Measurements from ENCODE around the gene OTUB2. TPM values are rescaled to one million over a fixed set of nuclear protein-coding genes. Genes with fewer than 3 reads are reported as not detected.

Gene OTUB2
- total RNA-seq, 1 donor from 2014 or later, result 6.8 TPM

DNA sequence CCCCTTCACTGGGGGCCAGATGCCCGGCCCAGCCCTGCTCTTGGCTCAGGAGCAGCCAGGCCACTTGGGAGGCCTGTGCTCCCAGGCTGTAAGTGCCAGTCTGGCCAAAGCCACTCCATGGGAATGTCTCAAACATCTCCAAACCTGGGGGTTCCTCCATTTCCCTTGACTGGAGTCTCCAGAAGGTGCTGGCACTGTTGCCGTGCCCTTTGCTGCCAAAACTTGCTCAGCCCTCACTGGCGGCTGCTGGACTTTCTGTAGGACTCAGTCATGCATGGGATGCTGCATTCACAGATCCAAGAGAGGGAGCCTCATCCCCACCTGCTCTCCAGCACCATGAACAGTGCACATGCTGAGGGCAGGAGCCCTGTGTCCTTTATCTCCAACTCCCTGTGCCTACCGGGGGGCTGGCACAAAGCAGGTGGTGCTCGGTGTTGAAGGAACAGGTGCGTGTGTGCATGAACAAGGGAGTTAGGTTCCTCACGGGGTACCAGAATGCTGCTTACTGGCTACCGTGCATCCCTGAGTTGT, 9.6 kb upstream of the OTUB2 start:
- H3K27ac ChIP-seq, result no peak overlapping the region
- peaks cover 29% of the 10 kb centered on the region for H3K4me1 Mint-ChIP-seq
- H3K36me3 Mint-ChIP-seq, result no peaks in the 10 kb centered on the region
- no peak overlapping the region for H3K4me3 Mint-ChIP-seq
- no peaks in the 10 kb centered on the region for H3K36me3 ChIP-seq
- peaks cover 26% of the 10 kb centered on the region for H3K4me1 ChIP-seq
- no peak overlapping the region for H3K27ac Mint-ChIP-seq
- H3K9me3 Mint-ChIP-seq, result no peaks in the 10 kb centered on the region
- no peaks in the 10 kb centered on the region for H3K27me3 ChIP-seq
- H2AFZ ChIP-seq (replicated peaks), result no peak overlapping the region
- no peak overlapping the region for H3K4me3 ChIP-seq
- no peaks in the 10 kb centered on the region for H4K20me1 ChIP-seq (ENCODE audit: low read depth)
- no peak for DNase-seq (ENCODE audit: low spot score)
- H3K79me2 ChIP-seq (ENCODE audit: low read depth), result no peaks in the 10 kb centered on the region
- no peak overlapping the region for H3K4me2 ChIP-seq
- peaks cover 12% of the 10 kb centered on the region for H3K27me3 Mint-ChIP-seq (ENCODE audit: insufficient read depth, low read depth)
- H3K9ac ChIP-seq, result no peak overlapping the region
- H3F3A ChIP-seq (ENCODE audit: low read depth), result peaks cover 10% of the 10 kb centered on the region
- H3K9me3 ChIP-seq (ENCODE audit: low read depth), result no peaks in the 10 kb centered on the region
- TF ChIP-seq EZH2phosphoT487 (IDR thresholded peaks at IDR 0.05) (no peak), EZH2 (IDR thresholded peaks at IDR 0.05) (no peak)
- TF ChIP-seq, protein P1, sequence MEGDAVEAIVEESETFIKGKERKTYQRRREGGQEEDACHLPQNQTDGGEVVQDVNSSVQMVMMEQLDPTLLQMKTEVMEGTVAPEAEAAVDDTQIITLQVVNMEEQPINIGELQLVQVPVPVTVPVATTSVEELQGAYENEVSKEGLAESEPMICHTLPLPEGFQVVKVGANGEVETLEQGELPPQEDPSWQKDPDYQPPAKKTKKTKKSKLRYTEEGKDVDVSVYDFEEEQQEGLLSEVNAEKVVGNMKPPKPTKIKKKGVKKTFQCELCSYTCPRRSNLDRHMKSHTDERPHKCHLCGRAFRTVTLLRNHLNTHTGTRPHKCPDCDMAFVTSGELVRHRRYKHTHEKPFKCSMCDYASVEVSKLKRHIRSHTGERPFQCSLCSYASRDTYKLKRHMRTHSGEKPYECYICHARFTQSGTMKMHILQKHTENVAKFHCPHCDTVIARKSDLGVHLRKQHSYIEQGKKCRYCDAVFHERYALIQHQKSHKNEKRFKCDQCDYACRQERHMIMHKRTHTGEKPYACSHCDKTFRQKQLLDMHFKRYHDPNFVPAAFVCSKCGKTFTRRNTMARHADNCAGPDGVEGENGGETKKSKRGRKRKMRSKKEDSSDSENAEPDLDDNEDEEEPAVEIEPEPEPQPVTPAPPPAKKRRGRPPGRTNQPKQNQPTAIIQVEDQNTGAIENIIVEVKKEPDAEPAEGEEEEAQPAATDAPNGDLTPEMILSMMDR (IDR thresholded peaks at IDR 0.05), result no peak

DNA sequence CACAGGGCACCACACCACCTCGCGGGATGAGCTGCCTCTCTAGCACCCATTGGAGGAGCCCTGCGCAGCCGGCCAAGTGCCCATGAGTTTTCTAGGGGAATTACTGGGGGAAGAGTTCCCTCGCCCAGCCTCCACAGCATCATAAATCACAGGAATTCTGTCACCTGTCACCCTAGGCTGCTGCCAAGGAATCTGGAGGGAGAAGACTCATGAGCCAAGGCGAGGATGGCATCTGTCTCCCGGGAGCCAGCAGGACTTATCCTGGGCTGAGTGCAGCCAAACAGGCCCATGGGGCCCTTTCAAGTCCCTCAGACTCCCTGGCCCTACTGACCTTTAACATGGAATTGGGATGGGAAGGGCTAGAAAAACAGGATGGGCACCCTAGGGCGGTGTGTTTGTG, 7.8 kb upstream of the OTUB2 start:
- Histone ChIP-seq H2AFZ (replicated peaks) (no peak overlapping the region), H3K9ac (no peak overlapping the region), H3K27me3 (no peaks in the 10 kb centered on the region), H3K79me2 (ENCODE audit: low read depth) (no peaks in the 10 kb centered on the region), H3K9me3 (ENCODE audit: low read depth) (no peaks in the 10 kb centered on the region), H4K20me1 (ENCODE audit: low read depth) (no peaks in the 10 kb centered on the region), H3K4me3 (no peak overlapping the region), H3K27ac (no peak overlapping the region), H3F3A (ENCODE audit: low read depth) (peaks cover 27% of the 10 kb centered on the region), H3K4me1 (peaks cover 44% of the 10 kb centered on the region), H3K4me2 (no peak overlapping the region), H3K36me3 (no peaks in the 10 kb centered on the region)
- DNase-seq (ENCODE audit: low spot score), result no peak
- Mint-ChIP-seq H3K9me3 (no peaks in the 10 kb centered on the region), H3K4me1 (peaks cover 39% of the 10 kb centered on the region), H3K27ac (peak overlapping the region; percentile 32), H3K36me3 (no peaks in the 10 kb centered on the region), H3K4me3 (no peak overlapping the region), H3K27me3 (ENCODE audit: insufficient read depth, low read depth) (peaks cover 12% of the 10 kb centered on the region)
- TF ChIP-seq EZH2phosphoT487 (IDR thresholded peaks at IDR 0.05) (no peak), EZH2 (IDR thresholded peaks at IDR 0.05) (no peak)
- TF ChIP-seq, protein P1 (IDR thresholded peaks at IDR 0.05), result no peak

DNA sequence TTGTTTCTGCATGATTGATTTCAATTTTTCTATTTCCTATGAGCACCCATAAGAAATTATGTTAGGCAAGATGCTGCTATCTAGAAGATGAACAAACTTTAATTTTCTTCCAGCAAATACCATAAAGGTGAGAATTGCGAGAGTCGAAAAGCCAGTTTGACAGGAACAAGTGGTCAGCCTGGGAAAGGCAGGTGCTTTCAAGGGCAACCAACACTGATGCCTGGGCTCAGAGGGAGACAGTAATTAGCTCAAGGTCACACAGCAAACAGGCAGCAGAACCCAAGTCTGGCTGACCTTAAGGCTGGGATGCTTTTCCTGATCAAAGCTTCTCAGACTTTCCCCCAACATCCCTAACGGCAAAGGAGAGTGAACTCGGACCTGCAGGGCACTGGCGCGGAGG, 6.8 kb upstream of the OTUB2 start:
- DNase-seq (ENCODE audit: low spot score), result no peak
- no peaks in the 10 kb centered on the region for H3K36me3 Mint-ChIP-seq
- TF ChIP-seq EZH2phosphoT487 (IDR thresholded peaks at IDR 0.05), result no peak
- TF ChIP-seq, protein P1 (IDR thresholded peaks at IDR 0.05), result no peak
- TF ChIP-seq EZH2 (IDR thresholded peaks at IDR 0.05), result no peak
- Histone ChIP-seq H3K27ac (no peak overlapping the region), H3K4me2 (no peak overlapping the region), H3K27me3 (no peaks in the 10 kb centered on the region), H3K79me2 (ENCODE audit: low read depth) (no peaks in the 10 kb centered on the region), H3F3A (ENCODE audit: low read depth) (peaks cover 24% of the 10 kb centered on the region), H2AFZ (replicated peaks) (no peak overlapping the region), H3K36me3 (no peaks in the 10 kb centered on the region), H3K4me1 (peaks cover 44% of the 10 kb centered on the region), H3K9me3 (ENCODE audit: low read depth) (no peaks in the 10 kb centered on the region), H3K9ac (no peak overlapping the region), H3K4me3 (no peak overlapping the region), H4K20me1 (ENCODE audit: low read depth) (no peaks in the 10 kb centered on the region)
- H3K4me3 Mint-ChIP-seq, result no peak overlapping the region
- H3K4me1 Mint-ChIP-seq, result peaks cover 41% of the 10 kb centered on the region
- peaks cover 13% of the 10 kb centered on the region for H3K27me3 Mint-ChIP-seq (ENCODE audit: insufficient read depth, low read depth)
- H3K9me3 Mint-ChIP-seq, result no peaks in the 10 kb centered on the region
- no peak overlapping the region for H3K27ac Mint-ChIP-seq
